ENCODE measurements around the gene CRBN. TPM values are rescaled to one million over a fixed set of nuclear protein-coding genes. Genes with fewer than 3 reads are reported as not detected.
A peak's percentile ranks its signal among the peaks of the same experiment; 100 is the strongest.

Gene CRBN
- total and polyA plus RNA-seq, 2 donors (not counting 3 experiments of a cell fraction or from before 2014, with no cell fraction given) = 25.2 to 36.1 TPM

DNA sequence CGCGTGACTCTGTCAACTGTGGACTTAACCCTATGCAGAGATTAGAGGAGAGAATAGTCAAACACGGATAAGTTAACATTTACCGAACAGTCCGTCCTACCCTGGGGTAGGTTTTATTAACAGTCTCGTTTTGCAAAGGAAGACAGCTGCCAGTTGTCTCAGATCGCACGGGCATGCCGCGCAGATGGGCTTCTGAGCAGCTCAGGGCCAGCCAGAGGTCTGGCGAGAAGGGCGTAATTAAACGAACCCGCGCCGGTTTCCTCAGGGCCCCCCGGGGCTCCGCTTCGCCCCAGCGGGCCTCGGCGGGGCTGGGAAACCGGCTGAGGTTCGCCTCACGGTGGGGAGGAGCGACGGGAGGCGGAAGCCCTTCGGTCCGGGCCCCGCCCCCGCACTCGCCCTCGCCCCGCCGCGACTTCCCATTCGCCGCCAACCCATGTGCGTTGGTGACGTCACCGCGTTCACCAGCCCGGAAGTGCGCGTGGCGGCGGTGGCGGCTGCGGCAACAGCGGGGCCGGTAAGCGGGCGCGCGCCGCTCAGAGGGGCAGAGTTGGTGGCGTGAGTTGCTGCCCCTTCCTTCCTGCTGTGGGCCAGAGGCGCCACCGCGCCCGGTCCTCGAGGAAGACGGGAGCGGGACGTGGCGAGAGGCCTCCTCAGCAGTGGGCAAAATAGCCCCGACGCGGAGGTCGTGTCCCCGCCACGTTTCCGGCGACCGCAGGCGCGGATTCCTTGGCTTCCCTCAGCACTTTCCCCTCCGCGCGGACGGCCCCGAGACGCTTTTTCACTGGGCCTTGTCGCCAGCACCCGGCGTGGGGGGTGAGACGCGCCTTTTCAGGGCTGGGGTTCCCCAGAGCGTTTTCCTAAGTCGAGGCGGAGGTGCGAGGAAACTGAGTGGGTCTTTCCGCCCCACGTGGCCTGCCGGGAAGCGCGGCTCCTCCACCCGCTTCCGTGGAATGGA, 52.7 kb downstream of the CRBN start, which contains the start of gene TRNT1:
Gene TRNT1, plus strand, starts transcription at position 464 of the 955 bp plus-strand sequence. CDS start 2,101 bp downstream, outside the sequence.
- H3K79me2 ChIP-seq (ENCODE audit: control insufficient read depth, insufficient read depth, low read length) = peaks cover 22% of the 10 kb centered on the region
- intact Hi-C loops (cut with micrococcal nuclease) = loop anchor here (1.0 to 2.0 kb wide), 3 partner anchors 28 to 53 kb away; partner anchors contain the start of gene CRBN
- POLR2A ChIA-PET = no interaction called here
- H3K9ac ChIP-seq (replicated peaks; ENCODE audit: extremely low read depth, insufficient read depth, low read length) = peak within 1 kb of the TSS; percentile 89
- CTCF ChIA-PET = no interaction called here
- peak within 1 kb of the TSS; percentile 82 for H3K27ac ChIP-seq (ENCODE audit: insufficient read depth, low read depth, low read length)
- H3K36me3 ChIP-seq (ENCODE audit: control insufficient read depth in 2 of 2, extremely low read depth in 1 of 2, insufficient read depth in 2 of 2, low read length in 2 of 2) = peaks cover 3 to 4% of the 10 kb centered on the region in 2 experiments
- dilution Hi-C loops (cut with MboI; ENCODE audit: extremely low pct_ligation_motif_present, low sequenced_read_pairs) = no loop called here
- H3K9me1 ChIP-seq (replicated peaks; ENCODE audit: control insufficient read depth, extremely low read depth, insufficient read depth, low read length) = no peaks in the 10 kb centered on the region
- peak within 1 kb of the TSS; percentile 82 for H2AFZ ChIP-seq (ENCODE audit: low read depth, low read length)
- no peaks in the 10 kb centered on the region for H3K9me3 ChIP-seq (replicated peaks; ENCODE audit: control insufficient read depth, insufficient read depth, low read length)
- peak within 1 kb of the TSS; percentile 86 for H3K4me2 ChIP-seq (ENCODE audit: insufficient read depth, low read length)
- peaks cover 10% of the 10 kb centered on the region for H3K4me1 ChIP-seq (ENCODE audit: control insufficient read depth, extremely low read depth, insufficient read depth, low read length)
- DNase-seq (ENCODE audit: low read depth, low spot score) (peak; percentile 92), FAIRE-seq (peak; percentile 80)
- no peaks in the 10 kb centered on the region for H4K20me1 ChIP-seq (replicated peaks; ENCODE audit: control insufficient read depth, extremely low read depth, insufficient read depth, low read length)
- H3K27me3 ChIP-seq (ENCODE audit: control insufficient read depth in 2 of 2, insufficient read depth in 2 of 2, low read length in 2 of 2) = no peaks in the 10 kb centered on the region
- peak within 1 kb of the TSS; percentile 17 to 87 (median 69) for H3K4me3 ChIP-seq (replicated peaks in 1 of 3; ENCODE audit: insufficient read depth in 1 of 3, low read depth in 1 of 3, low read length in 3 of 3)
- TF ChIP-seq GATA2 (IDR thresholded peaks at IDR 0.05; ENCODE audit: insufficient read depth, insufficient read length, low read depth, low read length) (no peak), JUN (IDR thresholded peaks at IDR 0.05; ENCODE audit: borderline replicate concordance, insufficient read depth, insufficient read length, low read depth) (peak; percentile 4), CTCF (IDR thresholded peaks at IDR 0.05; ENCODE audit: extremely low read depth in 1 of 2, insufficient read depth in 1 of 2, low read depth in 1 of 2, low read length in 2 of 2) (no peak), POLR2AphosphoS5 (IDR thresholded peaks at IDR 0.05; ENCODE audit: insufficient read depth, low read depth, low read length) (peak; percentile 92), EZH2 (IDR thresholded peaks at IDR 0.05; ENCODE audit: borderline replicate concordance, low read depth, low read length, severe bottlenecking) (no peak), MYC (IDR thresholded peaks at IDR 0.05; ENCODE audit: low read depth, low read length) (peak; percentile 59), MAX (IDR thresholded peaks at IDR 0.05; ENCODE audit: insufficient read depth, insufficient read length) (peak; percentile 46), FOS (IDR thresholded peaks at IDR 0.05; ENCODE audit: borderline replicate concordance, insufficient read depth, low read length) (no peak), POLR2A (IDR thresholded peaks at IDR 0.05; ENCODE audit: low read depth, low read length) (peak; percentile 85)
- BruUV-seq (replicated peaks) = TSS peak; percentile 62
